Mesenchymal stem cell (in vitro differentiated cells and primary cell): Measurements from ENCODE around the gene SEPTIN12.
A peak's percentile ranks its signal among the peaks of the same experiment; 100 is the strongest.

Source experiments
- DNase-seq: peaks from one replicate; pipeline ENCODE4 v3.0.0-alpha.2; 2013
- H2AFZ ChIP-seq: one replicate; pipeline ENCODE4 v1.6.1; 2013; ENCODE audit warnings: low read depth, mild to moderate bottlenecking, control low read depth, inconsistent platforms, low read length, moderate library complexity
- H2AK5ac ChIP-seq: 2 replicates; pipeline ENCODE4 v1.6.1; 2013; ENCODE audit warnings: low read length, moderate library complexity, mild to moderate bottlenecking, inconsistent platforms; ENCODE audit not compliant: severe bottlenecking
- H2BK120ac ChIP-seq: one replicate; pipeline ENCODE4 v1.6.1; 2013; ENCODE audit warnings: low read depth, mild to moderate bottlenecking, inconsistent platforms, low read length, moderate library complexity
- H2BK12ac ChIP-seq, 2 experiments: one replicate each; pipeline ENCODE4 v1.6.1; 2013; ENCODE audit warnings: inconsistent platforms in 2 of 2, low read length in 2 of 2, mild to moderate bottlenecking in 2 of 2, moderate library complexity in 2 of 2, control low read depth in 1 of 2
- H2BK15ac ChIP-seq: one replicate; pipeline ENCODE4 v1.6.1; 2013; ENCODE audit warnings: mild to moderate bottlenecking, low read depth, inconsistent platforms; ENCODE audit not compliant: poor library complexity, severe bottlenecking
- H2BK5ac ChIP-seq: 2 replicates; pipeline ENCODE4 v1.6.1; 2013; ENCODE audit warnings: low read depth, mild to moderate bottlenecking, low read length, control low read depth, inconsistent platforms; ENCODE audit not compliant: poor library complexity, severe bottlenecking
- H3K14ac ChIP-seq, 2 experiments: one replicate each; pipeline ENCODE4 v1.6.1; 2013; ENCODE audit warnings: inconsistent platforms in 2 of 2, low read length in 2 of 2, control low read depth in 1 of 2, mild to moderate bottlenecking in 1 of 2, moderate library complexity in 1 of 2
- H3K18ac ChIP-seq, 2 experiments: one replicate each; pipeline ENCODE4 v1.6.1; 2013; ENCODE audit warnings: inconsistent platforms in 2 of 2, low read length in 2 of 2, control low read depth in 1 of 2, low read depth in 1 of 2, mild to moderate bottlenecking in 1 of 2
- H3K23ac ChIP-seq, 2 experiments: one replicate each; pipeline ENCODE4 v1.6.1; 2013; ENCODE audit warnings: inconsistent platforms in 2 of 2, low read length in 2 of 2, mild to moderate bottlenecking in 2 of 2, moderate library complexity in 2 of 2, control low read depth in 1 of 2
- H3K27ac ChIP-seq: 2 replicates; pipeline ENCODE4 v1.5.1; 2013; ENCODE audit warnings: mild to moderate bottlenecking, moderate library complexity, low read length, control low read depth, inconsistent platforms; ENCODE audit not compliant: poor library complexity, severe bottlenecking
- H3K27me3 ChIP-seq, 2 experiments: 2 replicates each; pipeline versions ENCODE4 v1.6.1 to v1.7.0; 2013; ENCODE audit warnings: low read length in 2 of 2, mild to moderate bottlenecking in 2 of 2, moderate library complexity in 2 of 2, control low read depth in 1 of 2, inconsistent platforms in 1 of 2; ENCODE audit not compliant: control insufficient read depth in 1 of 2, insufficient read depth in 1 of 2
- H3K36me3 ChIP-seq, 2 experiments: 2 replicates each; pipeline versions ENCODE4 v1.6.1 to v1.7.0; 2013; ENCODE audit warnings: low read length in 2 of 2, control low read depth in 1 of 2, inconsistent platforms in 1 of 2, low read depth in 1 of 2, mild to moderate bottlenecking in 1 of 2; ENCODE audit not compliant: insufficient read depth in 2 of 2, control insufficient read depth in 1 of 2
- H3K4ac ChIP-seq, 2 experiments: one replicate each; pipeline ENCODE4 v1.6.1; 2013; ENCODE audit warnings: inconsistent platforms in 2 of 2, low read length in 2 of 2, mild to moderate bottlenecking in 2 of 2, moderate library complexity in 2 of 2, control low read depth in 1 of 2, low read depth in 1 of 2
- H3K4me1 ChIP-seq: 2 replicates; pipeline ENCODE4 v1.6.1; 2013; ENCODE audit warnings: low read depth, low read length, control low read depth; ENCODE audit not compliant: control insufficient read depth, insufficient read depth
- H3K4me2 ChIP-seq: 2 replicates; pipeline ENCODE4 v1.6.1; 2013; ENCODE audit warnings: low read length, mild to moderate bottlenecking, inconsistent platforms; ENCODE audit not compliant: poor library complexity, severe bottlenecking
- H3K4me3 ChIP-seq, 2 experiments: 2 replicates each; pipeline versions ENCODE4 v1.5.1 to v1.7.0; 2013; ENCODE audit warnings: low read length in 2 of 2, mild to moderate bottlenecking in 2 of 2, control low read depth in 1 of 2, low read depth in 1 of 2; ENCODE audit not compliant: insufficient read depth in 1 of 2
- H3K79me1 ChIP-seq: replicated peaks from 2 replicates; pipeline ENCODE4 v1.6.1; 2013; ENCODE audit warnings: mild to moderate bottlenecking, control low read depth, low read length, inconsistent platforms; ENCODE audit not compliant: poor library complexity, severe bottlenecking
- H3K9ac ChIP-seq: 2 replicates; pipeline ENCODE4 v1.7.0; 2013; ENCODE audit warnings: mild to moderate bottlenecking, low read length, moderate library complexity
- H3K9me3 ChIP-seq: 2 replicates; pipeline ENCODE4 v1.7.0; 2013; ENCODE audit warnings: mild to moderate bottlenecking, low read length; ENCODE audit not compliant: control insufficient read depth
- H4K8ac ChIP-seq: one replicate; pipeline ENCODE4 v1.6.1; 2013; ENCODE audit warnings: inconsistent platforms, mild to moderate bottlenecking, low read length, moderate library complexity
- H4K91ac ChIP-seq: one replicate; pipeline ENCODE4 v1.6.1; 2013; ENCODE audit warnings: mild to moderate bottlenecking, low read length, inconsistent platforms
- WGBS: methylation state at CpG from one replicate; pipeline ENCODE4 v1.1.7; 2013; ENCODE audit warnings: mixed read lengths; 5-methylcytosine and 5-hydroxymethylcytosine counted together

SEPTIN12 gene

DNA sequence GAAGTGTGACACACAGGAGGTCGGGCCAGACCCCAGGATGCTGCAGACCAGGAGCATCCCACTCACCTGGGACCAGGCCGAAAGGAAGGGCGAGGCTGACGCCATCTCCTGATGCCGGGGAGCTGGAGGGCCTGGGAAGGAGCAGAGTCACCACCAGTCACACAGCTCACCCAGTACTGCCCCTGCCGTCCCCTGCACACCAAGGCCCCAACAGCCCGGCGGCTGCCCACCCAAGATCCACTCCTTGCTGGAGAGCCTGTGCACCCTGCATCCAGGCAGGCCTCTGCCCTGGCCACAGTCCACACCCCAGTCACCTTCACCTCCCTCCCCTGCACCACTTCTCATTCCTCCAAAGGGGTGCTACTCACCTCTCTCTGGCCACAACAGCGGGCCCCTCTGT, 25.9 kb downstream of the SEPTIN12 start:
- Histone ChIP-seq H3K27ac (no peak overlapping the region), H3K4ac (no peak overlapping the region), H3K14ac (no peak overlapping the region), H4K91ac (no peak overlapping the region), H2BK15ac (no peak overlapping the region), H3K23ac (no peak overlapping the region), H4K8ac (no peak overlapping the region), H2BK12ac (no peak overlapping the region), H3K27me3 (no peaks in the 10 kb centered on the region), H2AFZ (no peak overlapping the region), H3K9ac (no peak overlapping the region), H2AK5ac (no peak overlapping the region), H3K4me1 (peaks cover 17% of the 10 kb centered on the region), H2BK5ac (no peak overlapping the region), H3K4me2 (no peak overlapping the region), H3K9me3 (no peaks in the 10 kb centered on the region), H3K4me3 (no peak overlapping the region), H3K36me3 (peaks cover 72 to 75% of the 10 kb centered on the region in 2 experiments), H2BK120ac (no peak overlapping the region), H3K79me1 (peaks cover 43% of the 10 kb centered on the region), H3K18ac (no peak overlapping the region)
- WGBS: 98% methylated on average over 9 of the region's 9 CpGs
- DNase-seq: no peak

DNA sequence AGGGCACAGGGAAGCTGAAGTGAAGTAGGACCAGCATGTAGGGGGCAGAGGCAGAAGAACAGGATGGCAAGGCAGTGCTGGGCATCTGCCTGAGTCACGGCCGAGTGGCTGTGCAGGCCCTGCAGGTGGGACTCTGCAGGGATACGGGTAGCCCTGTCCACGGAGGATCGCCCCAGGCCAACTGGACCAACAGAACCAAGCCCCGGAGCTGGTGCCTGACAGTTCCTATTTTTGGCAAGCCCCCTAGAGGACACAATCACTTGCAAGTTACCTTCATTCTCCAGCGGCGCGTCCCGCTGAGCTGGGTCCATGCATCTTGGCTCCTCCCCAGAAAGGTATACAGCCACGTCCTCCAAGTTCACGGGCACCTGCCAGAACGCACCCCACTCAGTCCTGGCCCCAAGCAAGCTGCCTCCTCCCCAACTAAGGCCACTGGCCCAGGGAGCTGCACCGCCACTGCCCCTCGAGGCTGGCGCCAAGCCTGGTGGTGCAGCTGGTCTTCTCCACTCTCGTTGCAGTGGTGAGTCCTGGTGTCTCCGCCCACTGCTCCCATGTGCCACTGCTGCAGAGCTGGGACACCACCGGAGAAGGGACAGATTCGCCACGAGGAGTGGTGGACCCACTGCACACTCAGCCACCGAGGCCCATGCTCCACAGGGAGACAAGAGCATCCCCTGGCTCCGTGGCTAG, 27.8 kb downstream of the SEPTIN12 start:
- no peak for DNase-seq
- WGBS: 95% methylated on average over 23 of the region's 23 CpGs
- Histone ChIP-seq H3K23ac (no peak overlapping the region), H2AK5ac (no peak overlapping the region), H2BK120ac (no peak overlapping the region), H3K18ac (no peak overlapping the region), H4K8ac (peak overlapping the region; percentile 12), H2AFZ (no peak overlapping the region), H3K9ac (no peak overlapping the region), H2BK15ac (no peak overlapping the region), H3K4me3 (no peak overlapping the region), H3K9me3 (no peaks in the 10 kb centered on the region), H3K4me2 (no peak overlapping the region), H3K4ac (no peak overlapping the region), H4K91ac (peak overlapping the region; percentile 59), H3K4me1 (peaks cover 8% of the 10 kb centered on the region), H3K14ac (no peak overlapping the region), H2BK12ac (no peak overlapping the region), H2BK5ac (no peak overlapping the region), H3K27me3 (no peaks in the 10 kb centered on the region), H3K36me3 (peaks cover 74 to 86% of the 10 kb centered on the region in 2 experiments), H3K27ac (no peak overlapping the region), H3K79me1 (peaks cover 45% of the 10 kb centered on the region)

DNA sequence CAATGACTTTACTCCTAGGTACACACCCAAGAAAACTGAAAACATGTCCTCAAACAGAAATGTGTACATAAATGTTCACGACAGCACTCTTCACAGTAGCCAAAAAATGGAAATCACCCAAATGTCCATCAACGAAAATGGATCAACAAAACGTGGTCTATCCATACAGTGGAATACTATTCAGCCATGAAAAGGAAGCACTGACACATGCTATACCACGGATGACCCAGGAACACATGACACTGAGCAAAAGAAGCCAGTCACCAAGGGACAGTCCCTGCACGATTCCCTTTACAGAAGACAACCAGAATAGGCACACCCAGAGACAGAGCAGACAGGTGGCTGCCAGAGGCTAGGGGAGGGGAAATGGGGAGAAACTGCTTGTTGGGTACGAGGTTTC, 32.5 kb downstream of the SEPTIN12 start:
- Histone ChIP-seq H3K4me3 (no peak overlapping the region), H2BK15ac (no peak overlapping the region), H4K8ac (no peak overlapping the region), H2BK12ac (no peak overlapping the region), H3K79me1 (peaks cover 41% of the 10 kb centered on the region), H3K27ac (no peak overlapping the region), H3K36me3 (peaks cover 78 to 90% of the 10 kb centered on the region in 2 experiments), H2BK120ac (no peak overlapping the region), H3K14ac (no peak overlapping the region), H3K27me3 (no peaks in the 10 kb centered on the region), H3K4me1 (peaks cover 2% of the 10 kb centered on the region), H3K9me3 (no peaks in the 10 kb centered on the region), H3K4ac (no peak overlapping the region), H3K4me2 (no peak overlapping the region), H3K23ac (peak overlapping the region in 1 of 2 experiments; percentile 28), H2BK5ac (no peak overlapping the region), H2AK5ac (no peak overlapping the region), H3K18ac (no peak overlapping the region), H4K91ac (no peak overlapping the region), H2AFZ (no peak overlapping the region), H3K9ac (no peak overlapping the region)
- WGBS: 97% methylated on average over 6 of the region's 6 CpGs
- DNase-seq: no peak

DNA sequence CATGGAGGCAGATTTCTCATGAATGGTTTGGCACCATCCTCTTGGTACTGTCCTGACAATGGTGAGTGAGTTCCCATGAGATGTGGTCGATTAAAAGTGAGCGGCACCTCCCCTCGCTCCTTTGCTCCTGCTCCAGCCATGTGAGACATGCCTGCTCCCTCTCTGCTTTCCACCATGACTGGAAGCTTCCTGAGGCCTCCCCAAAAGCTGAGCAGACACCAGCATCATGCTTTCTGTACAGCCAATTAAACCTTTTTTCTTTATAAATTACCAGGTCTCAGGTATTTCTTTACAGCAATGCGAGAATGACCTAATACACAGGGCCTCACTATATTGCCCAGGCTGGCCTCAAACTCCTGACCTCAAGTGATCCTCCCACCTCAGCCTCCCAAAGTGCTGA, 33.3 kb downstream of the SEPTIN12 start:
- Histone ChIP-seq H4K91ac (no peak overlapping the region), H3K4me3 (no peak overlapping the region), H2BK15ac (no peak overlapping the region), H3K4ac (no peak overlapping the region), H3K9ac (no peak overlapping the region), H3K18ac (no peak overlapping the region), H3K23ac (no peak overlapping the region), H3K14ac (no peak overlapping the region), H2AFZ (no peak overlapping the region), H3K27me3 (no peaks in the 10 kb centered on the region), H2BK5ac (no peak overlapping the region), H2BK12ac (no peak overlapping the region), H3K4me1 (peaks cover 2% of the 10 kb centered on the region), H2BK120ac (no peak overlapping the region), H2AK5ac (no peak overlapping the region), H3K27ac (no peak overlapping the region), H4K8ac (no peak overlapping the region), H3K4me2 (no peak overlapping the region), H3K36me3 (peaks cover 74 to 86% of the 10 kb centered on the region in 2 experiments), H3K9me3 (no peaks in the 10 kb centered on the region), H3K79me1 (peaks cover 35% of the 10 kb centered on the region)
- DNase-seq: no peak
- 100% methylated on average over 4 of the region's 4 CpGs for WGBS
